Measurements from ENCODE around the gene CGB7.
A peak's percentile ranks its signal among the peaks of the same experiment; 100 is the strongest.
"Not testable (repeated sequence)": the region's sequence is repeated elsewhere in the genome, so short reads cannot be mapped to it uniquely, and the experiment has no call there.

Gene CGB7

DNA sequence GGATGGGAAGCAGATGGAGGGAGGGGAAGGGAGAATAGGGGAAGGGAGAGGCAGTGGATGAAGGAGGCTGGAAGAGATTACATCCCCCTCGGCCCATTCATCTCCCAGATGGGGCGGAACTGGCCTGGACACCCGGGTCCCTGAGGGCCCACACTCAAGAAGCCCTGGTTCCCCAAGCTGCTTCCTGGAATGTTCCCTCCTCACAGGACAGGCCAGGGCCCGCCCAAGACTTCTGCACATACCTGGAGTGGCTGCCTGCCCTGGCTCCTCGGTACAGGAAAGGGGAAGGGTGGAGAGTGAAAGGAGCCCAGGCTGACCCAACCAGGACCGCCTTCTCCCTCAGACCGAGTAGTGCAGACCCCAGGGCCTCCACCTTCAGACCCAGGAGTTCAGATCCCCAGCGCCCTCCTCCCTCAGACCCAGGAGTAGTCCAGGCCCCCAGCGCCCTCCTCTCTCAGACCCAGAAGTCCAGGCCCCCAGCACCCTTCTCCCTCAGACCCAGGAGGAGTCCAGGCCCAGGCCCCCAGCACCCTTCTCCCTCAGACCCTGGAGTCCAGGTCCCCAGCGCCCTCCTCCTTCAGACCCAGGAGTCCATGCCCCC is 6.6 kb upstream of the CGB7 start:
- TF ChIP-seq, protein P1, sequence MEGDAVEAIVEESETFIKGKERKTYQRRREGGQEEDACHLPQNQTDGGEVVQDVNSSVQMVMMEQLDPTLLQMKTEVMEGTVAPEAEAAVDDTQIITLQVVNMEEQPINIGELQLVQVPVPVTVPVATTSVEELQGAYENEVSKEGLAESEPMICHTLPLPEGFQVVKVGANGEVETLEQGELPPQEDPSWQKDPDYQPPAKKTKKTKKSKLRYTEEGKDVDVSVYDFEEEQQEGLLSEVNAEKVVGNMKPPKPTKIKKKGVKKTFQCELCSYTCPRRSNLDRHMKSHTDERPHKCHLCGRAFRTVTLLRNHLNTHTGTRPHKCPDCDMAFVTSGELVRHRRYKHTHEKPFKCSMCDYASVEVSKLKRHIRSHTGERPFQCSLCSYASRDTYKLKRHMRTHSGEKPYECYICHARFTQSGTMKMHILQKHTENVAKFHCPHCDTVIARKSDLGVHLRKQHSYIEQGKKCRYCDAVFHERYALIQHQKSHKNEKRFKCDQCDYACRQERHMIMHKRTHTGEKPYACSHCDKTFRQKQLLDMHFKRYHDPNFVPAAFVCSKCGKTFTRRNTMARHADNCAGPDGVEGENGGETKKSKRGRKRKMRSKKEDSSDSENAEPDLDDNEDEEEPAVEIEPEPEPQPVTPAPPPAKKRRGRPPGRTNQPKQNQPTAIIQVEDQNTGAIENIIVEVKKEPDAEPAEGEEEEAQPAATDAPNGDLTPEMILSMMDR (IDR thresholded peaks at IDR 0.05; ENCODE audit: low read depth, low read length) = no peak
- peak overlapping the region; percentile 37 for H3K4me3 ChIP-seq (ENCODE audit: low read depth, low read length)

DNA sequence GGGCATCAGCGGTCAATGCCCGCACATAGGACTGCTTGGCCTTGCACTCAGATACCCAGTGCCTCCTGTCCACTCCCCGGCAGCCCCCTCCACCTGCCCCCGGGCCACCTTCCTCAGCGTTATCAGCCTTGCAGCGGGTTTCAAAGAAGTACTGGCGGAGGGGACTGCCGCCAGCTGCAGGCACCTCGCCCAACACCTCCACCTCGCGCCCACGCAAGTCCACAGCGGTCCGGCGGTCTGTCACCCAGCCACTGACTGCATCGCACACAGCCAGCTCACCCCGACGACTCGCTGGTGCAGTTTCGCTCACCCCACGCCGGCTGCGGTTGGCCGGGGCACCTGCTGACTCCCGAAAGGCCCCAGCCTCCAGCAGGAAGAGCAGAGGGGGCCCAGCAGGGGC is 3.9 kb upstream of the CGB7 start:
- no peak overlapping the region for H3K4me3 ChIP-seq (ENCODE audit: low read depth, low read length)
- TF ChIP-seq, protein P1 (IDR thresholded peaks at IDR 0.05; ENCODE audit: low read depth, low read length) = no peak

DNA sequence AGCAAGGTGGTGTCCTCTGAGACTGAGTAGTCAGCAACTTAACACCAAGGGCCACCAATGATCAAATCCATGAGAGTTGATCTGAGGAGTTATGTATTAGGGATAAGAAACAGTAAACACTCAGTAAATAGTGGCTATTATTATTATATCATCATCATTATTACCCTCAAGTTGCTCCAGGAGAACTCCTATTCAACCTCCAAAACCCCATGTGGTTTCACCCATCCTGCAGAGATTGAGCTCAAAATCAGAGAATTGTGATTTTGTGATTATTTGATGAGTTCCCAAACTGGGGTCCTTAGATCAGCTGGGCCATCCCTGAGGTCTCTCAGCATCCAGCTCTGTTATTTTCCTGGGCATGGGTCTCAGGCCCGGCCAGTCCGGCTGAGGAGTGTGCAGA is 3.5 kb upstream of the CGB7 start:
- TF ChIP-seq, protein P1 (IDR thresholded peaks at IDR 0.05; ENCODE audit: low read depth, low read length) = no peak
- no peak overlapping the region for H3K4me3 ChIP-seq (ENCODE audit: low read depth, low read length)

DNA sequence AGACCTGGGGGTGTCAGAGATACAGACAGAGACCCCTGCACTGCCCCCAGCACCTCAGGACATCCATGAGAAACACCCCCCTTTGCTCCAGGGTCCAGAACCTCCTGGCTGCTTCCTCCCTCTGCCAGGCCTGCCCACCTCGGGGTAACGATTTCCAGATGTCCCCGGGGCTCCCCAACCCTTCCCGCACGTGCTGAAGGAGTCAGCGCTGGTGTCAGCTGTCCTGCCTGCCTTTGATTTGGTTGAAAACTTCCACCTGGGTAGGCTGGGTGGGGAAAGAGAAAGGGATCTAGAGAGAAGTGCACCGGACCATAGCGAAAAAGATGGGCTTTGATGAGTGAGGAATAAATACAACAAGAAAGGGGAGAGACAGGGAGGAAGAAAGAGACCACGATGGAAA is 1.5 kb upstream of the CGB7 start:
- no peak overlapping the region for H3K4me3 ChIP-seq (ENCODE audit: low read depth, low read length)

DNA sequence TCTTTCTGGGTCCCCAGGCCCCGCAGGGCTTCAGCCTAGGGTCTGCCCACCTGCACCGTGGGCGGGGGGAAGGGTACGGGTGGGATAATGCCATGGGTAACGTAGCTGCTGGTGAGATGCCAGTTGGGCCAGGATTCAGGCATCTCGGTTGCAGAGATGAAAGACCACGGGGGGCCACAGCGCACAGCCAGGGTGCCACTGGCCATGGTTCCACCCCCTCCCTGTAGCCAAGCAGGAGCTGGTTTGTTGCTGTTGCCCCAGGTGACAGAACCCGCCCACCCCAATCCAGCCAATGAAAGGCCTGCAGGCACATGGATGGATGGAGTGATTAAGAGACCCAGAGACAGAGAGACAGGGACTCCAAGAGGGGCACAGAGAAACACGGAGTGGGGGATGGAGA is 1.0 kb upstream of the CGB7 start:
- TF ChIP-seq, protein P1 (IDR thresholded peaks at IDR 0.05; ENCODE audit: low read depth, low read length) = no peak
- H3K4me3 ChIP-seq (ENCODE audit: low read depth, low read length) = no peak overlapping the region

More for the DNA sequence above, 1.5 kb upstream of the CGB7 start:
- TF ChIP-seq, protein P1 (IDR thresholded peaks at IDR 0.05; ENCODE audit: low read depth, low read length) = no peak

DNA sequence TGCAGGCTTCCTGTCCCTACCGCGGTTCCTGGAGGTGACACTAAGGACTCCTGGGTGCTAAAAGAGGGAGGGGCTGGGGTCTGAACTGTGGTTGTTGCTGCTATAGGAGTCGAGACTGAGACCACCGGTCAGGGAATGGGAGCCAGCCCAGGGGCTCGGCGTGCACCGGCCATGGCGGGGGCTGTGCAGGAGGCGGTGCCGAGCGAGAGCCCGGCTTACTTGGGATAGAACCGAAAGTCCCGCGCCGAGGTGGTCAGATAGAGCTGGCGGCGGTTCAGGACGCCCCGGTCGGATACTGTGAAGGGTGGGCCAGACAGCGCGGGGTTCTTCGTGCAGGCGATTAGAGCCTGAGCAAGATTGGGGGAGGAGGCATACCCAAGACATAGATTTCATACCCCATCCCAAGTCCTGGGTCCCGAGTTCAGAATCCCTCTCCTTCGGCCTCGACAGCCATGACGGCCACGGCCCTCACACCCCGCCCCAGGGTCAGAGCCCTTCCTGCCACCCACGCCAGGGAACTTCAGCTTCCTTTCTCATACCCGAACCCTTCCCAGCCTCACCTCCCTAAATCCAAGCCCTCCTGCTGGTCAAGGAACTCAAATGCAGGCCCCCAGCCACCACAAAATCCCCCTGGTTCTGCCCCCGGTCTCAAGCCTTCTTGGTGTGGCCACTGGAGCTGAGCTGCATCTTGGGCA is 500 bp downstream of the CGB7 start:
- peak overlapping the region; percentile 69 for H3K4me3 ChIP-seq (ENCODE audit: low read depth, low read length)

DNA sequence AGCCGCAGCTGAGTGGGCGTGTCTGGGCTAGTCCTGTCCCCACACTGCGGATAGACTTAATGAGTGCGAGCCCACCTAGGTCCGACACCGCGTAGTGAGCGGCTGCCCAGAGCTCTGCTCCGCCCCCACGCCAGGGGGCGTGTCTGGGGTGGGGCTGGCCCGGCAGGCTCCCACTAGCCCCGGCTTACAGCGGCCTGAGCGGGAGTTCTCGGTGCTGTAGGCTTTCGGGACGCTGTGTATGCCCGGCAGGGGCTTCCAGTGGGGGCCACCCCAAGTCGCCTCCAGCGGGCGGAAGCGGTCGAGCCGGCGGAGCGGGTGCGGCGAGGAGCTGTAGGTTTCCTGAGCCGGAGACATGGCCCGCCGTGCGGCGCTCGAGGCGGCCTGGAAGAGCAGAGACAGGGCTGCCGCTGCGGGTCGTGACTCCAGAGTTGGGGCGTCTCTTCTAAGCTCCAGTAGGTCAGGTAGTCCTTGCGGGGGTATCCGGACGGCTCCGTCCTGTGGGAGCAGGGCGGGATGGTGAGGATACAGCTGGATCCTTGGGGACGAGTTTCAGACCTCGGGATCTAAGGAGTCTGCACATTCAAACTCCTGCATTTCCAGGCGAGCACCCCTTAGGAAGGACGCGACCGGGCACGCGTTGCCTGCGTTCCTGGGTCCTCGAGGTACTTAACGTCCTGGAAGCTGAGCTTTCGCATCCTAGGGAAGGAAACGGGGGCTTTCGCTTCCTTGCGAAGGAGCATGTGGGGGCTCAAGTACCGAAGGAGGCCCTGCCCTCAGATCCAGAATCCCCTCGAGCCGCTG is 1.2 kb downstream of the CGB7 start:
- H3K4me3 ChIP-seq (ENCODE audit: low read depth, low read length) = peak overlapping the region; percentile 69

DNA sequence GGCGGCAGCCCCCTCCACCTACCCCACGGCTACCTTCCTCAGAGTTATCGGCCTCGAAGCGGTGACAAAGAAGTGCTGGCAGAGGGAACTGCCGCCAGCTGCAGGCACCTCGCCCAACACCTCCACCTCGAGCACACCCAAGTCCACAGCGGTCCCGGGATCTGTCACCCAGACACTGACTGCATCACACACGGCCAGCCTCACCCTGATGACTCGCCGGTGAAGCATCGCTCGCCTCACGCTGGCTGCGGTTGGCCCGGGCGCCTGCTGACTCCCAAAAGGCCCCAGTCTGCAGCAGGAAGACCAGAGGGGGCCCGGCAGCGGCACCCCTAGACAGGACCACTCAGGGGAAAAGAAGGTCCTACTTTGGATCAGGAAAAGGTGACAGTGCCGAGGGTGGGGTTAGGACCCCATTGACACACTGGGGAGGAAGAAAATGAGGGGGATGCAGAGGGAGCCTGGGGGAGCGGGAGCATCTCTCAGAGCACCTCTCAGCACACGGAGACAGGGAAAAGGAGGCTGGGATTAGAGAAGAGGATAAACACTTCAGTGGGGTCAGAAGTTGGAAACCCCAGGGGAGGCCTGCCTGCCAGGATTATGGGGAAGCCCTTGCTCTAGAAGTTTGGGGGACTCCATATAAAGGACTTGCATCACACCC is 7.0 kb downstream of the CGB7 start:
- H3K4me3 ChIP-seq (ENCODE audit: low read depth, low read length) = not testable (repeated sequence)

More for the DNA sequence above, 1.2 kb downstream of the CGB7 start:
- TF ChIP-seq, protein P1 (IDR thresholded peaks at IDR 0.05; ENCODE audit: low read depth, low read length) = 0 out of 2 replicates have a peak, but pooled peaks have one; percentile 24

DNA sequence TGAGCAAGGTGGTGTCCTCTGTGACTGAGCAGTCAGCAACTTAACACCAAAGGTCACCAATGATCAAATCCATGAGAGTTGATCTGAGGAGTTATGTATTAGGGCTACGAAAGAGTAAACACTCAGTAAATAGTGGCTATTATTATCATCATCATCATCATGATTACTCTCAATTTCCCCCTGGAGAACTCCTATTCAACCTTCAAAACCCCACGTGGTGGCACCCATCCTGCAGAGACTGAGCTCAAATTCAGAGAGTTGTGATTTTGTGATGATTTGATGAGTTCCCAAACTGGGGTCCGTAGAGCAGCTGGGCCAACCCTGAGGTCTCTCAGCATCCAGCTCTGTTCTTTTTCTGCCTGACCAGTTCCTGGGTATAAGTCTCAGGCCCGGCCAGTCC is 7.7 kb downstream of the CGB7 start:
- H3K4me3 ChIP-seq (ENCODE audit: low read depth, low read length) = not testable (repeated sequence)

DNA sequence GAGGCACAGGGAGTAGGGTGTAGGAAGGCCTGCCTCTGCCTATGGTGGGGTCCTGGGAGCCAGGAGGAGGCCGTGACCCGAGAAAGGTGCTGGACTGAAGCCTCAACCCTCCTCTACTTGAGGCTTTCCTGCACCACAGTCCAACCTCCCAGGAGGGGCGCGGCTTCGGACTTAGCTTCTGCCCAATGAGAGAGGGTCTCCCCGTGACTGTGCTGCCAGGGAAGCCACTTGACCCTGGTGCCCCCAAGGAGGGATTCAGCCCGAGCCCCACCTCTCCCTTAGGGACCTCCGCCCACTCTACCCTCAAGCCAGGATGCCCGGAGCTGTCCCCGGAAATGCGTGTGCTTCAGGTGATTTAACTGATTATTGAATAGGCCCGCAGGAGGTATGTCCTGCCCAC is 8.5 kb downstream of the CGB7 start, which contains the start of gene CGB8:
TSS of gene CGB8 (minus strand) at position 101 of the 400 bp plus-strand sequence. CDS start 372 bp downstream, outside the sequence.
- not testable (repeated sequence) for H3K4me3 ChIP-seq (ENCODE audit: low read depth, low read length)

DNA sequence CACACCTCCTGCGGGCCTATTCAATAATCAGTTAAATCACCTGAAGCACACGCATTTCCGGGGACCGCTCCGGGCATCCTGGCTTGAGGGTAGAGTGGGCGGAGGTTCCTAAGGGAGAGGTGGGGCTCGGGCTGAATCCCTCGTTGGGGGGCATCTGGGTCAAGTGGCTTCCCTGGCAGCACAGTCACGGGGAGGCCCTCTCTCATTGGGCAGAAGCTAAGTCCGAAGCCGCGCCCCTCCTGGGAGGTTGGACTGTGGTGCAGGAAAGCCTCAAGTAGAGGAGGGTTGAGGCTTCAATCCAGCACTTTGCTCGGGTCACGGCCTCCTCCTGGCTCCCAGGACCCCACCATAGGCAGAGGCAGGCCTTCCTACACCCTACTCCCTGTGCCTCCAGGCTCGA is 14.0 kb downstream of the CGB7 start, which contains the start of gene CGB5:
TSS of gene CGB5 (plus strand) at position 301 of the 400 bp plus-strand sequence. CDS start 362 bp downstream, outside the sequence.
- H3K4me3 ChIP-seq (ENCODE audit: low read depth, low read length) = not testable (repeated sequence)
